ENCODE results near the gene ARMC9.

The ARMC9 gene

GRCh38 chr2:231227310-231228162 is 29.1 kb downstream of the ARMC9 start:
- ChIA-PET POLR2A (no interaction called here), CTCF (interaction anchor here (0.5 to 4.9 kb wide), 40 partner anchors 8 to 374 kb away, joined by 3 to 48 read pairs (median 4); no protein-coding TSS in a partner anchor)
- no peak overlapping the region for H3K4me3 ChIP-seq (ENCODE audit: low read depth, low read length)
- peaks cover 0 to 42% of the 10 kb centered on the region in 2 experiments for H3K36me3 ChIP-seq (ENCODE audit: control insufficient read depth in 2 of 2, insufficient read depth in 1 of 2, low read length in 2 of 2)
- H3K4me1 ChIP-seq (ENCODE audit: control insufficient read depth, insufficient read depth, low read length), result peaks cover 6% of the 10 kb centered on the region; the same call in 1 of the 2 replicates
- no peaks in the 10 kb centered on the region for H3K9me3 ChIP-seq (ENCODE audit: control insufficient read depth, insufficient read depth, low read depth, low read length)
- TF ChIP-seq, protein P1, sequence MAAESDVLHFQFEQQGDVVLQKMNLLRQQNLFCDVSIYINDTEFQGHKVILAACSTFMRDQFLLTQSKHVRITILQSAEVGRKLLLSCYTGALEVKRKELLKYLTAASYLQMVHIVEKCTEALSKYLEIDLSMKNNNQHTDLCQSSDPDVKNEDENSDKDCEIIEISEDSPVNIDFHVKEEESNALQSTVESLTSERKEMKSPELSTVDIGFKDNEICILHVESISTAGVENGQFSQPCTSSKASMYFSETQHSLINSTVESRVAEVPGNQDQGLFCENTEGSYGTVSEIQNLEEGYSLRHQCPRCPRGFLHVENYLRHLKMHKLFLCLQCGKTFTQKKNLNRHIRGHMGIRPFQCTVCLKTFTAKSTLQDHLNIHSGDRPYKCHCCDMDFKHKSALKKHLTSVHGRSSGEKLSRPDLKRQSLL (tag by site-specific recombination; IDR thresholded peaks at IDR 0.05), result no peak
- TF ChIP-seq ZNF639 (tag by site-specific recombination; IDR thresholded peaks at IDR 0.05) (no peak), CTCF (tag by site-specific recombination; IDR thresholded peaks at IDR 0.05) (peak; percentile 70), ZBTB17 (tag by site-specific recombination; IDR thresholded peaks at IDR 0.05) (0 out of 2 replicates have a peak, but pooled peaks have one; percentile 15), OVOL3 (tag by site-specific recombination; IDR thresholded peaks at IDR 0.05) (no peak), ZFHX2 (tag by site-specific recombination; conservative IDR thresholded peaks at IDR 0.05) (no peak), ZBTB44 (tag by site-specific recombination; IDR thresholded peaks at IDR 0.05) (peak; percentile 63; the same call in 1 of the 2 replicates), ZNF670 (tag by site-specific recombination; IDR thresholded peaks at IDR 0.05; ENCODE audit: low read depth) (no peak), ZNF600 (tag by site-specific recombination; IDR thresholded peaks at IDR 0.05) (peak; percentile 55; the same call in 1 of the 2 replicates), ZNF654 (tag by site-specific recombination; IDR thresholded peaks at IDR 0.05; ENCODE audit: low read depth) (peak; percentile 94), ZNF146 (tag by site-specific recombination; IDR thresholded peaks at IDR 0.05) (no peak), ZNF2 (tag by site-specific recombination; IDR thresholded peaks at IDR 0.05) (0 out of 2 replicates have a peak, but pooled peaks have one; percentile 30), ZNF596 (tag by site-specific recombination; IDR thresholded peaks at IDR 0.05) (no peak)
- H3K27ac ChIP-seq (ENCODE audit: extremely low read depth, low read depth, low read length), result no peak overlapping the region

- ChIA-PET POLR2A (no interaction called here), CTCF (interaction anchor here (0.8 to 4.9 kb wide), 17 partner anchors 9 to 225 kb away, joined by 3 to 48 read pairs (median 4); no protein-coding TSS in a partner anchor)
- Histone ChIP-seq H3K9me3 (ENCODE audit: control insufficient read depth, insufficient read depth, low read depth, low read length) (no peaks in the 10 kb centered on the region), H3K4me1 (ENCODE audit: control insufficient read depth, insufficient read depth, low read length) (peaks cover 6% of the 10 kb centered on the region; the same call in 1 of the 2 replicates), H3K36me3 (ENCODE audit: control insufficient read depth in 2 of 2, insufficient read depth in 1 of 2, low read length in 2 of 2) (peaks cover 0 to 36% of the 10 kb centered on the region in 2 experiments), H3K4me3 (ENCODE audit: low read depth, low read length) (no peak overlapping the region), H3K27ac (ENCODE audit: extremely low read depth, low read depth, low read length) (no peak overlapping the region)
- no peak for TF ChIP-seq KLF17 (tag by site-specific recombination; IDR thresholded peaks at IDR 0.05)
- TF ChIP-seq, protein P2, sequence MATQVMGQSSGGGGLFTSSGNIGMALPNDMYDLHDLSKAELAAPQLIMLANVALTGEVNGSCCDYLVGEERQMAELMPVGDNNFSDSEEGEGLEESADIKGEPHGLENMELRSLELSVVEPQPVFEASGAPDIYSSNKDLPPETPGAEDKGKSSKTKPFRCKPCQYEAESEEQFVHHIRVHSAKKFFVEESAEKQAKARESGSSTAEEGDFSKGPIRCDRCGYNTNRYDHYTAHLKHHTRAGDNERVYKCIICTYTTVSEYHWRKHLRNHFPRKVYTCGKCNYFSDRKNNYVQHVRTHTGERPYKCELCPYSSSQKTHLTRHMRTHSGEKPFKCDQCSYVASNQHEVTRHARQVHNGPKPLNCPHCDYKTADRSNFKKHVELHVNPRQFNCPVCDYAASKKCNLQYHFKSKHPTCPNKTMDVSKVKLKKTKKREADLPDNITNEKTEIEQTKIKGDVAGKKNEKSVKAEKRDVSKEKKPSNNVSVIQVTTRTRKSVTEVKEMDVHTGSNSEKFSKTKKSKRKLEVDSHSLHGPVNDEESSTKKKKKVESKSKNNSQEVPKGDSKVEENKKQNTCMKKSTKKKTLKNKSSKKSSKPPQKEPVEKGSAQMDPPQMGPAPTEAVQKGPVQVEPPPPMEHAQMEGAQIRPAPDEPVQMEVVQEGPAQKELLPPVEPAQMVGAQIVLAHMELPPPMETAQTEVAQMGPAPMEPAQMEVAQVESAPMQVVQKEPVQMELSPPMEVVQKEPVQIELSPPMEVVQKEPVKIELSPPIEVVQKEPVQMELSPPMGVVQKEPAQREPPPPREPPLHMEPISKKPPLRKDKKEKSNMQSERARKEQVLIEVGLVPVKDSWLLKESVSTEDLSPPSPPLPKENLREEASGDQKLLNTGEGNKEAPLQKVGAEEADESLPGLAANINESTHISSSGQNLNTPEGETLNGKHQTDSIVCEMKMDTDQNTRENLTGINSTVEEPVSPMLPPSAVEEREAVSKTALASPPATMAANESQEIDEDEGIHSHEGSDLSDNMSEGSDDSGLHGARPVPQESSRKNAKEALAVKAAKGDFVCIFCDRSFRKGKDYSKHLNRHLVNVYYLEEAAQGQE (tag by site-specific recombination; IDR thresholded peaks at IDR 0.05), result no peak
- no peak for TF ChIP-seq OVOL3 (tag by site-specific recombination; IDR thresholded peaks at IDR 0.05)
- TF ChIP-seq SETDB1 (IDR thresholded peaks at IDR 0.05; ENCODE audit: insufficient read length, low read length), result no peak
- TF ChIP-seq ZNF37A (tag by site-specific recombination; IDR thresholded peaks at IDR 0.05), result no peak
Measured at GRCh38 chr2:231228223-231228622, 29.8 kb downstream of the ARMC9 start.
